ENCODE data around the gene CYTH1. TPM values are rescaled to one million over a fixed set of nuclear protein-coding genes. Genes with fewer than 3 reads are reported as not detected.

The CYTH1 gene
- polyA plus RNA-seq, 1 donor from 2014 or later, result 120 TPM

DNA sequence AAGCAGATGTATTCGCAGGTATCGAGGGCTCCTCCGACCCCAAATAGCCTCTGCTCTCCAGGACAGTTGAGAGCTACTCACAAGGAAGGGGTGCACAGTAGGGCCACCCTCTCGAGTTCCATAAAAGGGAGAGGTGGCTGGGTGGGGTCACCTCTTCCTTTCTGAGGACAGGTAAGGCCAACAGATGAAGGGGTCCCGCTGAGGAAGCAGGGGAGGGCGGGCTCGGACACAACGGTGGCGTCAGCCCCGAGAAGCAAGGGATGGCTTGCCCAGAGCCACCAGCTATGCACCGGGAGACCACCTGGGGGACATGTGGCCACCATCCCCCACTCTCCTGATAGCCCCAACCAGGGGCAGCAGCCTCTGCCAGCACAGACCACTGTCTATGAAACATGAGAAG is 15.1 kb upstream of the CYTH1 start:
- H3K27ac ChIP-seq (ENCODE audit: low read length), result no peak overlapping the region
- no peaks in the 10 kb centered on the region for H3K9me2 ChIP-seq (ENCODE audit: insufficient read depth, low read length)
- H3K36me3 ChIP-seq (ENCODE audit: insufficient read depth, low read length), result no peaks in the 10 kb centered on the region

GRCh38 chr17:78796517-78796900 is 14.4 kb upstream of the CYTH1 start:
- Histone ChIP-seq H3K9ac (ENCODE audit: low read length) (no peak overlapping the region), H4K20me1 (ENCODE audit: insufficient read depth) (no peaks in the 10 kb centered on the region), H3K27ac (ENCODE audit: low read length) (no peak overlapping the region), H3F3A (ENCODE audit: insufficient read depth, low read length, poor library complexity, severe bottlenecking) (no peaks in the 10 kb centered on the region), H3K27me3 (ENCODE audit: insufficient read depth, low read depth, low read length) (no peaks in the 10 kb centered on the region), H3K9me2 (ENCODE audit: insufficient read depth, low read length) (no peaks in the 10 kb centered on the region), H3K36me3 (ENCODE audit: insufficient read depth, low read length) (no peaks in the 10 kb centered on the region), H3K79me2 (replicated peaks; ENCODE audit: insufficient read depth, low read length) (no peaks in the 10 kb centered on the region), H3K4me3 (ENCODE audit: low read length) (no peak overlapping the region), H2AFZ (ENCODE audit: low read depth, low read length) (no peak overlapping the region), H3K4me2 (ENCODE audit: low read length) (no peak overlapping the region), H3K9me3 (ENCODE audit: low read length) (no peaks in the 10 kb centered on the region)
- no peak for TF ChIP-seq POLR2AphosphoS5 (IDR thresholded peaks at IDR 0.05)
- TF ChIP-seq SMC3 (conservative IDR thresholded peaks at IDR 0.05; ENCODE audit: poor library complexity), result no peak
- no peak for TF ChIP-seq TAF1 (IDR thresholded peaks at IDR 0.05; ENCODE audit: low read depth)
- TF ChIP-seq MXI1 (conservative IDR thresholded peaks at IDR 0.05; ENCODE audit: poor library complexity, severe bottlenecking), result no peak
- TF ChIP-seq REST (IDR thresholded peaks at IDR 0.05; ENCODE audit: borderline replicate concordance), result no peak
- TF ChIP-seq RAD21 (conservative IDR thresholded peaks at IDR 0.05), result no peak
- no peak for TF ChIP-seq EZH2 (IDR thresholded peaks at IDR 0.05; ENCODE audit: borderline replicate concordance, insufficient read depth, low read length, poor library complexity, severe bottlenecking)

More for the DNA sequence above, 15.1 kb upstream of the CYTH1 start:
- Histone ChIP-seq H3K9ac (ENCODE audit: low read length) (no peak overlapping the region), H3F3A (ENCODE audit: insufficient read depth, low read length, poor library complexity, severe bottlenecking) (no peaks in the 10 kb centered on the region), H3K4me3 (ENCODE audit: low read length) (no peak overlapping the region), H3K79me2 (replicated peaks; ENCODE audit: insufficient read depth, low read length) (no peaks in the 10 kb centered on the region), H3K4me2 (ENCODE audit: low read length) (no peak overlapping the region), H2AFZ (ENCODE audit: low read depth, low read length) (no peak overlapping the region), H4K20me1 (ENCODE audit: insufficient read depth) (no peaks in the 10 kb centered on the region), H3K27me3 (ENCODE audit: insufficient read depth, low read depth, low read length) (no peaks in the 10 kb centered on the region), H3K9me3 (ENCODE audit: low read length) (no peaks in the 10 kb centered on the region)
- TF ChIP-seq CTCF (IDR thresholded peaks at IDR 0.05; ENCODE audit: poor library complexity, severe bottlenecking) (no peak), RAD21 (conservative IDR thresholded peaks at IDR 0.05) (no peak), MXI1 (conservative IDR thresholded peaks at IDR 0.05; ENCODE audit: poor library complexity, severe bottlenecking) (no peak), SMC3 (conservative IDR thresholded peaks at IDR 0.05; ENCODE audit: poor library complexity) (no peak), EP300 (conservative IDR thresholded peaks at IDR 0.05; ENCODE audit: poor library complexity, severe bottlenecking) (no peak), EZH2 (IDR thresholded peaks at IDR 0.05; ENCODE audit: borderline replicate concordance, insufficient read depth, low read length, poor library complexity, severe bottlenecking) (no peak), REST (IDR thresholded peaks at IDR 0.05; ENCODE audit: borderline replicate concordance) (no peak), POLR2AphosphoS5 (IDR thresholded peaks at IDR 0.05) (no peak), TAF1 (IDR thresholded peaks at IDR 0.05; ENCODE audit: low read depth) (no peak)

All from neural cell (in vitro differentiated cells).